GM19238 (cell line): Measurements from ENCODE around the gene TNRC18.
"Not testable (repeated sequence)": the region's sequence is repeated elsewhere in the genome, so short reads cannot be mapped to it uniquely, and the experiment has no call there.

Source experiments
- DNase-seq: peaks from one replicate; pipeline ENCODE4 v3.0.0; 2011; ENCODE audit warnings: low spot score; ENCODE audit not compliant: insufficient read length

Gene TNRC18

GRCh38 chr7:5423306-5423975 is at the start of gene TNRC18:
Gene TNRC18 (minus strand): TSS chr7:5423834. CDS start chr7:5421246, 2,588 bp downstream.
- DNase-seq, result no peak

- no peak for DNase-seq
These were observed 49.0 kb upstream of the TNRC18 start for GRCh38 chr7:5472432-5473315.

- DNase-seq, result not testable (repeated sequence)
These were observed 48.0 kb upstream of the TNRC18 start for GRCh38 chr7:5471623-5472022.

- DNase-seq, result no peak
These were observed 47.2 kb upstream of the TNRC18 start for GRCh38 chr7:5470816-5471215.

GRCh38 chr7:5470167-5470532 is 46.5 kb upstream of the TNRC18 start:
- DNase-seq, result no peak

GRCh38 chr7:5469375-5470166 is 45.9 kb upstream of the TNRC18 start:
- DNase-seq, result no peak

- no peak for DNase-seq
These were observed 44.0 kb upstream of the TNRC18 start for GRCh38 chr7:5467645-5468044.

- DNase-seq, result no peak
These were observed 42.9 kb upstream of the TNRC18 start for GRCh38 chr7:5466551-5466950.

GRCh38 chr7:5463031-5463430 is 39.4 kb upstream of the TNRC18 start:
- no peak for DNase-seq

- DNase-seq, result no peak
These were observed 38.6 kb upstream of the TNRC18 start for GRCh38 chr7:5462216-5462615.

GRCh38 chr7:5458921-5459480 is 35.4 kb upstream of the TNRC18 start:
- no peak for DNase-seq

GRCh38 chr7:5457245-5457735 is 33.7 kb upstream of the TNRC18 start:
- DNase-seq, result no peak

GRCh38 chr7:5456409-5456808 is 32.8 kb upstream of the TNRC18 start:
- DNase-seq, result no peak

- no peak for DNase-seq
These were observed 32.1 kb upstream of the TNRC18 start for GRCh38 chr7:5455581-5456219.

- DNase-seq, result no peak
These were observed 31.5 kb upstream of the TNRC18 start for GRCh38 chr7:5455175-5455574.

- DNase-seq, result no peak
These were observed 30.9 kb upstream of the TNRC18 start for GRCh38 chr7:5454485-5454884.

- DNase-seq, result no peak
These were observed 30.0 kb upstream of the TNRC18 start for GRCh38 chr7:5453566-5454075.

GRCh38 chr7:5452937-5453540 is 29.4 kb upstream of the TNRC18 start:
- no peak for DNase-seq

- no peak for DNase-seq
These were observed 28.9 kb upstream of the TNRC18 start for GRCh38 chr7:5452470-5452899.

- no peak for DNase-seq
These were observed 27.8 kb upstream of the TNRC18 start for GRCh38 chr7:5451391-5451790.
